Gastrocnemius medialis (tissue), 4 donors: ENCODE measurements around the gene PITX3. TPM values are rescaled to one million over a fixed set of nuclear protein-coding genes. Genes with fewer than 3 reads are reported as not detected.

Experiments
- ATAC-seq, 2 donors: fragments of 150-250 bp; one replicate each; pipeline ENCODE4 v1.9.1; 2016
- DNase-seq, 2 donors: peaks; one replicate each; pipeline ENCODE4 v3.0.0-alpha.2; 2019
- H3K27ac ChIP-seq, 4 donors: fragments of 200-600 bp; sonication (generic); 1 replicate in 1 of 4; 2 replicates in 3 of 4; pipeline ENCODE4 v1.5.1; 2016 to 2018; ENCODE audit warnings: mild to moderate bottlenecking in 2 of 4, moderate library complexity in 1 of 4
- H3K27me3 ChIP-seq, 3 donors: fragments of 200-600 bp; sonication (generic) in 2 of 3; 1 replicate in 1 of 3; 2 replicates in 2 of 3; pipeline versions ENCODE4 v1.5.1 to v1.6.0; 2016 to 2019; ENCODE audit warnings: mild to moderate bottlenecking in 1 of 3, moderate library complexity in 1 of 3
- H3K36me3 ChIP-seq, 2 donors: fragments of 200-600 bp; sonication (generic) in 1 of 2; one replicate each; pipeline ENCODE4 v1.5.1; 2017 to 2018
- H3K4me1 ChIP-seq, 2 donors: fragments of 200-600 bp; sonication (generic) in 1 of 2; one replicate each; pipeline ENCODE4 v1.5.1; 2016 to 2017; ENCODE audit warnings: mild to moderate bottlenecking in 2 of 2
- H3K4me3 ChIP-seq, 4 donors: fragments of 200-600 bp; sonication (generic) in 3 of 4; 1 replicate in 1 of 4; 2 replicates in 3 of 4; pipeline ENCODE4 v1.5.1; 2016 to 2019; ENCODE audit warnings: mild to moderate bottlenecking in 2 of 4
- H3K9me3 ChIP-seq, 3 donors: fragments of 200-600 bp; sonication (generic) in 2 of 3; 1 replicate in 1 of 3; 2 replicates in 2 of 3; pipeline ENCODE4 v1.5.1; 2016 to 2019
- POLR2A ChIP-seq, 2 donors: fragments of 450-650 bp; IDR thresholded peaks; one replicate each; pipeline ENCODE4 v1.6.1; 2017; ENCODE audit warnings: antibody characterized with exemption in 2 of 2, mild to moderate bottlenecking in 2 of 2, moderate library complexity in 2 of 2
- in situ Hi-C, 4 donors: fragments of 200-750 bp; cut with MboI; loops; one replicate each; pipeline versions ENCODE4 v1.15.0 to v1.8.0; 2017; ENCODE audit warnings: low sequenced_read_pairs in 4 of 4
- intact Hi-C: fragments of 100-400 bp; cut with DNase I; formaldehyde crosslinking; loops from one replicate; pipeline ENCODE4 v1.15.1; 2023; ENCODE audit warnings: low total_unique reads
- total RNA-seq, 4 donors: library from RNA; depleted of rRNA; stranded (reverse); fragments of >200 nt; gene quantifications; one replicate each; pipeline versions ENCODE4 v1.1.0 to v1.2.3, GENCODE V29; 2016
- TF ChIP-seq, protein P1 (sequence below), 5 experiments: fragments of 450-650 bp in 3 of 5; fragments of 200-600 bp in 2 of 5; sonication (generic) in 2 of 5; IDR thresholded peaks in 4 of 5; conservative IDR thresholded peaks in 1 of 5; 1 replicate in 4 of 5; 2 replicates in 1 of 5; pipeline ENCODE4 v1.5.1; 2016 to 2019; ENCODE audit warnings: antibody characterized with exemption in 5 of 5, mild to moderate bottlenecking in 3 of 5, moderate library complexity in 3 of 5

Gene PITX3
- total RNA-seq, 4 donors from 2014 or later = 4.2 to 8.9 (median 6.5) TPM

DNA sequence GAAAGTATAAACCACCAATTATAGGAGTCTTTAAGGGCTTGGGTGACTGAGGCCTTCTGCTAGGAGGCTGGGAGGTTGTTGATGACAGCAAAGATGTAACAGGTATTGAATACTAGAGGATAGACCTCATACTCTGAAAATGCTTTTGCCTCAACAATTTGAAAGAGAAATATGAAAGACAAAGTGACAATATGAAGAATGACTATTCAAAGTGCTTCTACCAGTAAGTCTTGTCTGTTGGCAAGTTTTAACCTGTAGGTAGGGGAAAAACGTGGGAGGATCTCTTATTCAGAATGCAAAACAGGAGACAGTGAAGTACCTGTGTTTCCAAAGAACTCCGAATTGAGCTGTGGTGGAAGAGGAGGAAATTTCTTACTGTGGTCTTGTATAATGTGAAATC lies 42.2 kb upstream of the PITX3 start:
- no peaks in the 10 kb centered on the region for H3K27me3 ChIP-seq
- intact Hi-C loops = loop anchor here (5.0 kb wide), 1 partner anchor 44 kb away; no protein-coding TSS in a partner anchor
- in situ Hi-C loops = no loop called here
- H3K4me1 ChIP-seq = peaks cover 70 to 82% of the 10 kb centered on the region in 2 donors
- ATAC-seq (no peak), DNase-seq (no peak)
- H3K36me3 ChIP-seq = no peaks in the 10 kb centered on the region
- TF ChIP-seq, protein P1, sequence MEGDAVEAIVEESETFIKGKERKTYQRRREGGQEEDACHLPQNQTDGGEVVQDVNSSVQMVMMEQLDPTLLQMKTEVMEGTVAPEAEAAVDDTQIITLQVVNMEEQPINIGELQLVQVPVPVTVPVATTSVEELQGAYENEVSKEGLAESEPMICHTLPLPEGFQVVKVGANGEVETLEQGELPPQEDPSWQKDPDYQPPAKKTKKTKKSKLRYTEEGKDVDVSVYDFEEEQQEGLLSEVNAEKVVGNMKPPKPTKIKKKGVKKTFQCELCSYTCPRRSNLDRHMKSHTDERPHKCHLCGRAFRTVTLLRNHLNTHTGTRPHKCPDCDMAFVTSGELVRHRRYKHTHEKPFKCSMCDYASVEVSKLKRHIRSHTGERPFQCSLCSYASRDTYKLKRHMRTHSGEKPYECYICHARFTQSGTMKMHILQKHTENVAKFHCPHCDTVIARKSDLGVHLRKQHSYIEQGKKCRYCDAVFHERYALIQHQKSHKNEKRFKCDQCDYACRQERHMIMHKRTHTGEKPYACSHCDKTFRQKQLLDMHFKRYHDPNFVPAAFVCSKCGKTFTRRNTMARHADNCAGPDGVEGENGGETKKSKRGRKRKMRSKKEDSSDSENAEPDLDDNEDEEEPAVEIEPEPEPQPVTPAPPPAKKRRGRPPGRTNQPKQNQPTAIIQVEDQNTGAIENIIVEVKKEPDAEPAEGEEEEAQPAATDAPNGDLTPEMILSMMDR (IDR thresholded peaks at IDR 0.05 in 4 of 5, conservative IDR thresholded peaks at IDR 0.05 in 1 of 5) = no peak
- no peak for TF ChIP-seq POLR2A (IDR thresholded peaks at IDR 0.05)
- H3K4me3 ChIP-seq = no peak overlapping the region
- no peaks in the 10 kb centered on the region for H3K9me3 ChIP-seq
- H3K27ac ChIP-seq = peak overlapping the region; percentile 85 to 94 (median 88)

DNA sequence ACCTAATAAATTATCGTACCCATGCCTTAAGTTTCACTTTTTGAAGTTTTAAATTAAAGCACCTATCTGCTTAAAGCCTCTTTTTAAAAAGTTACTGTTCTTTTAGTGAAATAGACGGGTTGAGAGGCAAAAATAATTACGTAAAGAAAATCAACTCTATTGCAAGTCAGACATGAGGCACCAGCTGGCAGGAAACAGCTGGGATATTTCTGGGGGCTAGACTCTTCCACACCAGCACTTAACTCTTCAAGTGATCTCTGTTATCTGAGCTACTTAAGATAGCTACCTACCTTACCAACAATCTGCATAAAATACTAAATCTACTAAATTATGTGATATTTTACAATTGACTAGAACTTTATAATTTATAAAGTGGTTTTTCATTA lies 39.8 kb upstream of the PITX3 start:
- no peaks in the 10 kb centered on the region for H3K36me3 ChIP-seq
- TF ChIP-seq, protein P1 (IDR thresholded peaks at IDR 0.05 in 4 of 5, conservative IDR thresholded peaks at IDR 0.05 in 1 of 5) = no peak
- peak in 1 of 2 donors; percentile 7 for TF ChIP-seq POLR2A (IDR thresholded peaks at IDR 0.05)
- no peaks in the 10 kb centered on the region for H3K9me3 ChIP-seq
- peak overlapping the region; percentile 37 to 54 (median 40) for H3K4me3 ChIP-seq
- intact Hi-C loops = loop anchor here (5.0 kb wide), 1 partner anchor 46 kb away; no protein-coding TSS in a partner anchor
- H3K27me3 ChIP-seq = no peaks in the 10 kb centered on the region
- ATAC-seq (peak; percentile 24 to 40), DNase-seq (no peak)
- in situ Hi-C loops = no loop called here
- peaks cover 71 to 75% of the 10 kb centered on the region in 2 donors for H3K4me1 ChIP-seq
- H3K27ac ChIP-seq = peak overlapping the region; percentile 85 to 94 (median 88)

DNA sequence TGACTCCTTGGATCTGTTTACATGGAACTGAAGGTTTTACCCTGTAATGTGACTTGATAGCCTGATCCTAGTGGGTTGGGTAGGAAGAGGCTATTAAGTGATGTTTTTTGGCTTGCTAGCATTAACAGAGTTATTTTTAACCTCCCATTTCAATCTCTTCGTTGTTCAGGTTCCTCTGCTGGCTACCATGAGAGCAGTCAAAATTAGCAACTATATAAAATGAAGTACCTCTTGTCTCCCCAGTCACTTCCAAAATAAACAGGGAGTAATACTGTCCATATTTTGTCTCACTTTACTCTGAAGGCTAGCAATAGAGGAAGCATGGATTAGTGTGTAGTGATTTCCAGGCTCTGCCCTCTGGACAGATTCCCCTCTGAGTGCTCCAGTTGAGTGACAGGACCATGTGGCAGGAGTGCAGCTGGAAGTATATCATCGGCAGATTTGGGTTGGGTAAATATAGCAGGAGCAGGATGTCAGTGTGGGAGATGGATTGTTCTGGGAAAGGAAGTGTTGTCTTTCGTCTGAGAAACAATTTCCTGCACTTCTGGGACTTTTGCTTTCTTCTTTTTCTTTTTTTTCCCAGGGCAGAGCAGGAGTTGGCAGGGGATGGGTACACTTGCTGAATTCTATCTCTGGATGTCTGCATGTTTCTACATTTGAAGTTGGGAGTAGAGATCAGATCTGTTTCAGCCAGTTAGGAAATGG lies 39.2 kb upstream of the PITX3 start:
- H3K27me3 ChIP-seq = no peaks in the 10 kb centered on the region
- peak overlapping the region; percentile 85 to 94 (median 88) for H3K27ac ChIP-seq
- H3K4me3 ChIP-seq = peak overlapping the region; percentile 37 to 54 (median 40)
- TF ChIP-seq, protein P1 (IDR thresholded peaks at IDR 0.05 in 4 of 5, conservative IDR thresholded peaks at IDR 0.05 in 1 of 5) = no peak
- TF ChIP-seq POLR2A (IDR thresholded peaks at IDR 0.05) = peak; percentile 48 to 78
- intact Hi-C loops = loop anchor here (5.0 kb wide), 1 partner anchor 47 kb away; no protein-coding TSS in a partner anchor
- DNase-seq = peak; percentile 85 to 92
- H3K4me1 ChIP-seq = peaks cover 70 to 71% of the 10 kb centered on the region in 2 donors
- H3K9me3 ChIP-seq = no peaks in the 10 kb centered on the region
- in situ Hi-C loops = no loop called here
- H3K36me3 ChIP-seq = no peaks in the 10 kb centered on the region
- ATAC-seq = peak; percentile 98

DNA sequence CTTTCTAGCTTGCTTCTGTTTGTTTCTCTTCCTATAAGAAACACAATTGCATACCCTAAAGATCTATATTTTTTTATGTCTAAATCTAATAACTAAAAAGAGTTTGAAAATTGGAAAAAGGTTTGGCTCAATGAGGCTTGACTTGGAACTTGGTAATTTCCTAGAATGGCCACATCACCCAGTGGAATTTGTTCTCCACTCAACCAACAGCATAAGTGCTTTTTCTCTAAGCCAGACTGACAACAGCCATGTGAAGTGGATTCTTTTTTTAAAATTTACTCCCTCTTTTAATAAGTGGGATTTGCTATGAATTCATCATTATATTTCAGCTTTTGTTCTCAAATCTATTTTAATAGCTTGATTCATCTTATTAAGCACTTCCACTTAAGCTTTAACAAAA lies 37.8 kb upstream of the PITX3 start:
- Histone ChIP-seq H3K4me3 (no peak overlapping the region), H3K9me3 (no peaks in the 10 kb centered on the region), H3K27me3 (no peaks in the 10 kb centered on the region), H3K4me1 (peaks cover 67 to 70% of the 10 kb centered on the region in 2 donors), H3K27ac (peak overlapping the region; percentile 85 to 94 (median 88)), H3K36me3 (no peaks in the 10 kb centered on the region)
- ATAC-seq = no peak
- intact Hi-C loops (no loop called here), in situ Hi-C loops (no loop called here)
- TF ChIP-seq POLR2A (IDR thresholded peaks at IDR 0.05) = no peak
- TF ChIP-seq, protein P1 (IDR thresholded peaks at IDR 0.05 in 4 of 5, conservative IDR thresholded peaks at IDR 0.05 in 1 of 5) = no peak
- no peak for DNase-seq
